GM23338 (cell line): ENCODE data around the gene VPS25. TPM values are rescaled to one million over a fixed set of nuclear protein-coding genes. Genes with fewer than 3 reads are reported as not detected.

Experiments used
- ATAC-seq: fragments of 200-7000 bp; cut with Tn5 transposase; 3 replicates; pipeline ENCODE4 v1.9.1; 2020
- DNase-seq: peaks from one replicate; pipeline ENCODE4 v3.0.0-alpha.2; 2015; ENCODE audit warnings: low spot score
- H2AFZ ChIP-seq: fragments of 200-600 bp; sonication (generic); 2 replicates; pipeline ENCODE4 v1.8.0; 2016; ENCODE audit warnings: antibody characterized with exemption, mild to moderate bottlenecking, moderate library complexity
- H3F3A ChIP-seq: fragments of 200-600 bp; sonication (generic); replicated peaks from 2 replicates; pipeline ENCODE4 v1.8.0; 2017; ENCODE audit warnings: antibody characterized with exemption, mixed run types, low read depth
- H3K27ac ChIP-seq: fragments of 200-600 bp; sonication (generic); 2 replicates; pipeline ENCODE4 v1.6.1; 2016; ENCODE audit warnings: low read depth
- H3K27me3 ChIP-seq: fragments of 200-600 bp; sonication (generic); 2 replicates; pipeline ENCODE4 v1.8.0; 2016; ENCODE audit warnings: mild to moderate bottlenecking, mixed run types, moderate library complexity; ENCODE audit not compliant: insufficient read depth
- H3K36me3 ChIP-seq: fragments of 200-600 bp; sonication (generic); 2 replicates; pipeline ENCODE4 v1.8.0; 2016; ENCODE audit warnings: mild to moderate bottlenecking; ENCODE audit not compliant: insufficient read depth
- H3K4me1 ChIP-seq: fragments of 200-600 bp; sonication (generic); 2 replicates; pipeline ENCODE4 v1.8.0; 2016; ENCODE audit warnings: mild to moderate bottlenecking, moderate library complexity; ENCODE audit not compliant: insufficient read depth
- H3K4me2 ChIP-seq: fragments of 200-600 bp; sonication (generic); 2 replicates; pipeline ENCODE4 v1.7.1; 2017; ENCODE audit warnings: mixed run types
- H3K4me3 ChIP-seq: fragments of 200-600 bp; sonication (generic); 2 replicates; pipeline ENCODE4 v1.6.1; 2016; ENCODE audit warnings: mixed run types
- H3K79me2 ChIP-seq: fragments of 200-600 bp; sonication (generic); replicated peaks from 2 replicates; pipeline ENCODE4 v1.8.0; 2017; ENCODE audit warnings: mild to moderate bottlenecking; ENCODE audit not compliant: insufficient read depth
- H3K9me2 ChIP-seq: fragments of 200-600 bp; sonication (generic); 2 replicates; pipeline ENCODE4 v1.8.0; 2017; ENCODE audit not compliant: insufficient read depth
- H4K20me1 ChIP-seq: fragments of 200-600 bp; sonication (generic); replicated peaks from 2 replicates; pipeline ENCODE4 v1.8.0; 2017; ENCODE audit warnings: mild to moderate bottlenecking; ENCODE audit not compliant: insufficient read depth
- H3K27ac Mint-ChIP-seq: 2 replicates; pipeline ENCODE4 v1.8.0; 2020; ENCODE audit warnings: inconsistent platforms, mild to moderate bottlenecking, moderate library complexity, mixed read lengths
- H3K27me3 Mint-ChIP-seq: 3 replicates; pipeline ENCODE4 v1.8.0; 2022; ENCODE audit warnings: low read depth, mild to moderate bottlenecking, moderate library complexity, mixed read lengths, inconsistent platforms; ENCODE audit not compliant: insufficient read depth, poor library complexity
- H3K36me3 Mint-ChIP-seq: 3 replicates; pipeline ENCODE4 v1.8.0; 2021; ENCODE audit warnings: low read depth, mild to moderate bottlenecking, inconsistent platforms, moderate library complexity, mixed read lengths
- H3K4me1 Mint-ChIP-seq: 3 replicates; pipeline ENCODE4 v1.8.0; 2020; ENCODE audit warnings: mild to moderate bottlenecking, inconsistent platforms, mixed read lengths
- H3K4me3 Mint-ChIP-seq: 3 replicates; pipeline ENCODE4 v1.8.0; 2021; ENCODE audit warnings: moderate library complexity, mild to moderate bottlenecking, inconsistent platforms, mixed read lengths
- H3K9me3 Mint-ChIP-seq: 3 replicates; pipeline ENCODE4 v1.8.0; 2020; ENCODE audit warnings: moderate library complexity, mild to moderate bottlenecking, inconsistent platforms, mixed read lengths
- CREB1 ChIP-seq: fragments of 250-450 bp; sonication (Bioruptor Pico); IDR thresholded peaks from 2 replicates; pipeline ENCODE4 v1.5.0; 2020; ENCODE audit warnings: low read depth, mild to moderate bottlenecking, moderate library complexity
- CTCF ChIP-seq, 2 experiments: fragments of 200-600 bp in 1 of 2; sonication (generic) in 1 of 2; conservative IDR thresholded peaks; 2 replicates each; pipeline versions ENCODE4 v1.5.1 to v1.6.1; 2016 to 2017; ENCODE audit warnings: antibody characterized with exemption in 2 of 2, low read depth in 2 of 2, mild to moderate bottlenecking in 2 of 2, moderate library complexity in 1 of 2
- EZH2 ChIP-seq: fragments of 200-600 bp; sonication (generic); IDR thresholded peaks from one replicate; pipeline ENCODE4 v1.8.0; 2017; ENCODE audit warnings: antibody characterized with exemption, mild to moderate bottlenecking, low read depth; ENCODE audit not compliant: unreplicated experiment
- NANOG ChIP-seq: IDR thresholded peaks from 2 replicates; pipeline ENCODE4 v1.6.1; 2016; ENCODE audit warnings: antibody characterized with exemption, borderline replicate concordance
- POLR2AphosphoS5 ChIP-seq: IDR thresholded peaks from 2 replicates; pipeline ENCODE4 v1.6.1; 2016; ENCODE audit warnings: antibody characterized with exemption, low read depth
- ZNF114 ChIP-seq: fragments of 250-450 bp; sonication (Bioruptor Pico); IDR thresholded peaks from 2 replicates; pipeline ENCODE4 v1.5.0; 2020; ENCODE audit warnings: mild to moderate bottlenecking, moderate library complexity
- ZNF331 ChIP-seq: fragments of 250-450 bp; sonication (Bioruptor Pico); IDR thresholded peaks from 2 replicates; pipeline ENCODE4 v1.5.0; 2020; ENCODE audit warnings: low read depth, mild to moderate bottlenecking, moderate library complexity
- ZNF462 ChIP-seq: fragments of 250-450 bp; sonication (Bioruptor Pico); IDR thresholded peaks from 2 replicates; pipeline ENCODE4 v1.5.0; 2020; ENCODE audit warnings: mild to moderate bottlenecking, moderate library complexity
- polyA plus RNA-seq: library from polyadenylated mRNA; unstranded; fragments of >200 nt; fragmentation: Nextera tagmentation; extraction: Ambion mirVana; gene quantifications from 2 replicates; pipeline ENCODE4 v1.2.1, GENCODE V29; 2016
- total RNA-seq: library from RNA; depleted of rRNA; stranded (reverse); fragments of >200 nt; shearing (Covaris generic); gene quantifications from 2 replicates; pipeline ENCODE4 v1.2.3, GENCODE V29; 2014

VPS25 gene
- total and polyA plus RNA-seq, 2 experiments from 2014 or later: 105 to 110 TPM

- no peaks in the 10 kb centered on the region for H3K79me2 ChIP-seq
- Mint-ChIP-seq H3K4me1 (no peaks in the 10 kb centered on the region), H3K4me3 (no peak overlapping the region), H3K9me3 (peaks cover 4% of the 10 kb centered on the region; the same call in 1 of the 3 replicates), H3K27me3 (peaks cover 10% of the 10 kb centered on the region), H3K27ac (no peak overlapping the region), H3K36me3 (no peaks in the 10 kb centered on the region; the same call in 2 of the 3 replicates)
- peaks cover 9% of the 10 kb centered on the region; the same call in 1 of the 2 replicates for H3K27me3 ChIP-seq
- TF ChIP-seq POLR2AphosphoS5 (no peak), EZH2 (no peak), ZNF331 (no peak), CREB1 (no peak), ZNF462 (CRISPR knock-in tag) (no peak), CTCF (conservative IDR thresholded peaks at IDR 0.05; ENCODE audit: low read depth in 2 of 2) (no peak), ZNF114 (CRISPR knock-in tag) (no peak), NANOG (no peak)
- ATAC-seq: no peak
- H3F3A ChIP-seq: no peaks in the 10 kb centered on the region
- no peak overlapping the region for H3K4me2 ChIP-seq
- no peaks in the 10 kb centered on the region for H3K4me1 ChIP-seq
- no peaks in the 10 kb centered on the region for H4K20me1 ChIP-seq
- H3K36me3 ChIP-seq: 0 out of 2 replicates have a peak, but pooled peaks cover under 1% of the 10 kb centered on the region
- H3K9me2 ChIP-seq: no peaks in the 10 kb centered on the region
- H2AFZ ChIP-seq: no peak overlapping the region
- no peak for DNase-seq
- H3K27ac ChIP-seq: no peak overlapping the region
- no peak overlapping the region for H3K4me3 ChIP-seq
These were observed 31.7 kb downstream of the VPS25 start for GRCh38 chr17:42804918-42805367.
